HEK293T (cell line): Measurements from ENCODE around the gene EPHB2.

Experiments used
- ARNT ChIP-seq: fragments of 450-650 bp; IDR thresholded peaks from 2 replicates; pipeline ENCODE4 v1.6.1; 2017; ENCODE audit warnings: mild to moderate bottlenecking
- BHLHE40 ChIP-seq: fragments of 450-650 bp; IDR thresholded peaks from 2 replicates; pipeline ENCODE4 v1.6.1; 2016; ENCODE audit warnings: mild to moderate bottlenecking, moderate library complexity, borderline replicate concordance
- FOXA1 ChIP-seq: fragments of 450-650 bp; IDR thresholded peaks from 2 replicates; pipeline ENCODE4 v1.6.1; 2016; ENCODE audit warnings: mild to moderate bottlenecking
- FOXK2 ChIP-seq: fragments of 450-650 bp; IDR thresholded peaks from 2 replicates; pipeline ENCODE4 v1.6.1; 2016; ENCODE audit warnings: mild to moderate bottlenecking
- FOXM1 ChIP-seq: fragments of 450-650 bp; IDR thresholded peaks from 2 replicates; pipeline ENCODE4 v1.6.1; 2017; ENCODE audit warnings: mild to moderate bottlenecking, borderline replicate concordance
- LEF1 ChIP-seq: fragments of 450-650 bp; IDR thresholded peaks from 2 replicates; pipeline ENCODE4 v1.6.1; 2017; ENCODE audit warnings: mild to moderate bottlenecking, borderline replicate concordance
- NFRKB ChIP-seq: fragments of 450-650 bp; IDR thresholded peaks from 2 replicates; pipeline ENCODE4 v1.6.1; 2016; ENCODE audit warnings: mild to moderate bottlenecking, moderate library complexity
- SP1 ChIP-seq: fragments of 450-650 bp; IDR thresholded peaks from 2 replicates; pipeline ENCODE4 v1.6.1; 2017
- SUZ12 ChIP-seq: fragments of 450-650 bp; IDR thresholded peaks from 2 replicates; pipeline ENCODE4 v1.6.1; 2016; ENCODE audit warnings: mild to moderate bottlenecking
- TARDBP ChIP-seq: fragments of 450-650 bp; IDR thresholded peaks from 2 replicates; pipeline ENCODE4 v1.6.1; 2016
- ZNF384 ChIP-seq: fragments of 450-650 bp; IDR thresholded peaks from 2 replicates; pipeline ENCODE4 v1.6.1; 2016

DNA sequence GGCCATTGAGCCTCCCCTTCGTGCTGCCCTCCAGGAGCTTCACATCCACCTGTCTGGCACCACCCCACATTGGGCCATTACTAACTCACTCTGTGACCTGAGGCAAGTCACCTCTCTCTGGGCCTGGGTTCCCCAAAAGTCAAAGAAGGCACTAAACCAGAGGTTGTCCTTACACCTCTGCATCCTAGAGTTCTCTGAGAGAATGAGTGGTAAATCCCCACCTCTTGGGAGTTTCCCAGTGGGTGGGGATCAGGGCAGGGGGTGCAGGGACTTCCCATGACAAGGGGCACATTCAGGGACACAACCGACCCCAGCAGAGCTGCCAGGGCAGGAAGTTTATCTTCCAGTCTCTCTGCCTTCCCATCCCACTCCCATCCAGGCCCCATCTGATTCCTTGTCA, 99.7 kb downstream of the EPHB2 start:
- no peak for TF ChIP-seq SUZ12
- no peak for TF ChIP-seq ARNT
- no peak for TF ChIP-seq FOXM1
- no peak for TF ChIP-seq SP1
- no peak for TF ChIP-seq BHLHE40
- no peak for TF ChIP-seq NFRKB
- TF ChIP-seq FOXA1, result no peak
- TF ChIP-seq FOXK2, result no peak
- no peak for TF ChIP-seq LEF1
- TF ChIP-seq TARDBP, result no peak
- TF ChIP-seq ZNF384, result no peak
